ENCODE data around the gene ATRX. TPM values are rescaled to one million over a fixed set of nuclear protein-coding genes. Genes with fewer than 3 reads are reported as not detected.

ATRX gene
- total and polyA plus RNA-seq, 2 donors (not counting 3 experiments of a cell fraction or from before 2014, with no cell fraction given): 23.5 to 101 TPM

- no peaks in the 10 kb centered on the region for H3K4me1 ChIP-seq (ENCODE audit: control insufficient read depth, extremely low read depth, insufficient read depth, low read length)
- no peaks in the 10 kb centered on the region for H3K27me3 ChIP-seq (ENCODE audit: control insufficient read depth in 2 of 2, insufficient read depth in 2 of 2, low read length in 2 of 2)
- H3K4me2 ChIP-seq (ENCODE audit: insufficient read depth, low read length): no peak overlapping the region
- ChIA-PET POLR2A (no interaction called here), CTCF (no interaction called here)
- H3K9me3 ChIP-seq (replicated peaks; ENCODE audit: control insufficient read depth, insufficient read depth, low read length): no peaks in the 10 kb centered on the region
- peaks cover 72% of the 10 kb centered on the region for H3K79me2 ChIP-seq (ENCODE audit: control insufficient read depth, insufficient read depth, low read length)
- H3K4me3 ChIP-seq (replicated peaks in 1 of 3; ENCODE audit: insufficient read depth in 1 of 3, low read depth in 1 of 3, low read length in 3 of 3): no peak overlapping the region
- no peak overlapping the region for H3K27ac ChIP-seq (ENCODE audit: insufficient read depth, low read depth, low read length)
- no peaks in the 10 kb centered on the region for H4K20me1 ChIP-seq (replicated peaks; ENCODE audit: control insufficient read depth, extremely low read depth, insufficient read depth, low read length)
- intact Hi-C loops (cut with micrococcal nuclease): no loop called here
- no peak overlapping the region for H3K9ac ChIP-seq (replicated peaks; ENCODE audit: extremely low read depth, insufficient read depth, low read length)
- no peak for FAIRE-seq
- DNase-seq (ENCODE audit: low read depth, low spot score): no peak
- no peak for TF ChIP-seq FOS (IDR thresholded peaks at IDR 0.05; ENCODE audit: borderline replicate concordance, insufficient read depth, low read length)
- TF ChIP-seq POLR2A (IDR thresholded peaks at IDR 0.05; ENCODE audit: low read depth, low read length): no peak
- TF ChIP-seq GATA2 (IDR thresholded peaks at IDR 0.05; ENCODE audit: insufficient read depth, insufficient read length, low read depth, low read length): no peak
- no peak for TF ChIP-seq EZH2 (IDR thresholded peaks at IDR 0.05; ENCODE audit: borderline replicate concordance, low read depth, low read length, severe bottlenecking)
- no peak for TF ChIP-seq MYC (IDR thresholded peaks at IDR 0.05; ENCODE audit: low read depth, low read length)
- no peak for TF ChIP-seq CTCF (IDR thresholded peaks at IDR 0.05; ENCODE audit: extremely low read depth in 1 of 2, insufficient read depth in 1 of 2, low read depth in 1 of 2, low read length in 2 of 2)
- TF ChIP-seq JUN (IDR thresholded peaks at IDR 0.05; ENCODE audit: borderline replicate concordance, insufficient read depth, insufficient read length, low read depth): no peak
- no peak for TF ChIP-seq MAX (IDR thresholded peaks at IDR 0.05; ENCODE audit: insufficient read depth, insufficient read length)
- TF ChIP-seq POLR2AphosphoS5 (IDR thresholded peaks at IDR 0.05; ENCODE audit: insufficient read depth, low read depth, low read length): no peak
- no peaks in the 10 kb centered on the region for H3K9me1 ChIP-seq (replicated peaks; ENCODE audit: control insufficient read depth, extremely low read depth, insufficient read depth, low read length)
- no peak overlapping the region for H2AFZ ChIP-seq (ENCODE audit: low read depth, low read length)
- dilution Hi-C loops (cut with MboI; ENCODE audit: extremely low pct_ligation_motif_present, low sequenced_read_pairs): no loop called here
- no peaks in the 10 kb centered on the region for H3K36me3 ChIP-seq (ENCODE audit: control insufficient read depth in 2 of 2, extremely low read depth in 1 of 2, insufficient read depth in 2 of 2, low read length in 2 of 2)
- BruUV-seq (replicated peaks): no TSS peak
Measured at GRCh38 chrX:77719388-77719787, 66.6 kb downstream of the ATRX start.
